NCI-H2171 (cell line): ENCODE data around the gene GPATCH4.
"Not testable (repeated sequence)": the region's sequence is repeated elsewhere in the genome, so short reads cannot be mapped to it uniquely, and the experiment has no call there.

Experiments used
- DNase-seq: peaks from one replicate; lab custom pipeline; 2025; lab: John Stamatoyannopoulos, UW

GPATCH4 gene

GRCh38 chr1:156601122-156601830 lies at the start of gene GPATCH4:
GPATCH4 (minus strand) TSS chr1:156601479.
- DNase-seq = peak; percentile 91

- no peak for DNase-seq
These were observed 47.7 kb upstream of the GPATCH4 start for GRCh38 chr1:156648951-156649350.

- no peak for DNase-seq
These were observed 47.2 kb upstream of the GPATCH4 start for GRCh38 chr1:156648496-156648895.

- no peak for DNase-seq
These were observed 46.1 kb upstream of the GPATCH4 start for GRCh38 chr1:156647351-156647750.

GRCh38 chr1:156646738-156647211 lies 45.5 kb upstream of the GPATCH4 start:
- no peak for DNase-seq

DNA sequence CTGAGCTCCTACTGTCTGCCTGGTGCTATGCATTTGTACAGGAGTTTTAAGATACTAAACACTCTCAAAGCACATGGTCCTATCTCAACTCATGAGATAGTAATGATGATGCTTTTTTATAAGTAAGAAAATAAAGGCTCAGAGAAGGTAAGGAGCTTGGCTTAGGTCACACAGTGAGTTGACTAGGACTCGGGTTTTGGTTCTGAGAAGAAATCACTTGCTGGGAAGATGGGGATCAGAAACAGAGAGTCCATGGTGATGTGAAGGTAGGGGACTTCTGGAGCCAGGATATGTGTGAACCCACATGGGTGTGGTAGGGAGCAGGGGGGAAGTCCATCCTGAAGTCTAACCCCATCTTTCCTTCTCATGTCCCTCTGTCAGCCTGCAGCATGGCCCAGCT lies 44.4 kb upstream of the GPATCH4 start:
- DNase-seq = no peak

DNA sequence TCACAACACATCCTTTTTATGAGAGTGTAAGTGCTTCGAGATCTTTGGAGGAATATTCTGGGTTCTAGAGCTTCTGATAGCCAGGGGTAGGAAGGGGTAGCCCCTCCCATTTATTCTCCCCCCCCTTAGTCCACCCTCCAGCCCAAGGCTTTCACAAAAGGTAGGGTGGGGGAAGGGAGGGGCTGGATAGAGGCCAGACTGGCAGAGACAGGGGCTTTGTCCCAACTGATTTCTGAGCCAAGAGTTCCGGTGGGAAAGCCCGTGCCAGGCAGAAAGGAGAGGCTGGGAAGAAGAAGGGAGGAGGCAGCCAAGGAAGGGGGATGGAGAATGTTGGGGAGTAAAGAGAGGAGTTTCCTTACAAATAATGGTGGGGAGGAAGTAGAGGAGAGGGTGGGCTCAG lies 43.8 kb upstream of the GPATCH4 start:
- no peak for DNase-seq

DNA sequence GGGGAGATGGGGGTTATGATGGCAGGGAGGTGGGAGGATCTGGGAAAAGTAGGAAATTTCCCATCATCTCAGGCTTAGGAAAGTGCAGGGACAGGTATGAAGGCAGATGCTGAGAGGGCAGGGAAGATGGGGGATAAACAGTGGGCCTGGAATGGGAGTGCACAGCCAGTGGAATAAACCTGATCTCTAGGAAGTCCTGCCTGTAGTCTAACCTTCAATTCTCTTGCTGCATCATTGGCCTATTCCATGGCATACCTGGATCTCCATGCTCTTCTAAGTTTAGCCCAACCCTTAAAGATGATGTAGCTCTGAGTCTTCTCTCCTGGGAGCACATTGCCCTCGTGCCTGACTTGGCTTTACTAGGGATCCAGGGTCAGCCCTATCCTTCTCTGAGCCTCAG lies 43.4 kb upstream of the GPATCH4 start:
- DNase-seq = no peak

GRCh38 chr1:156644146-156644545 lies 42.9 kb upstream of the GPATCH4 start:
- DNase-seq = no peak

GRCh38 chr1:156643778-156644092 lies 42.5 kb upstream of the GPATCH4 start:
- no peak for DNase-seq

GRCh38 chr1:156643049-156643777 lies 41.9 kb upstream of the GPATCH4 start:
- DNase-seq = no peak

DNA sequence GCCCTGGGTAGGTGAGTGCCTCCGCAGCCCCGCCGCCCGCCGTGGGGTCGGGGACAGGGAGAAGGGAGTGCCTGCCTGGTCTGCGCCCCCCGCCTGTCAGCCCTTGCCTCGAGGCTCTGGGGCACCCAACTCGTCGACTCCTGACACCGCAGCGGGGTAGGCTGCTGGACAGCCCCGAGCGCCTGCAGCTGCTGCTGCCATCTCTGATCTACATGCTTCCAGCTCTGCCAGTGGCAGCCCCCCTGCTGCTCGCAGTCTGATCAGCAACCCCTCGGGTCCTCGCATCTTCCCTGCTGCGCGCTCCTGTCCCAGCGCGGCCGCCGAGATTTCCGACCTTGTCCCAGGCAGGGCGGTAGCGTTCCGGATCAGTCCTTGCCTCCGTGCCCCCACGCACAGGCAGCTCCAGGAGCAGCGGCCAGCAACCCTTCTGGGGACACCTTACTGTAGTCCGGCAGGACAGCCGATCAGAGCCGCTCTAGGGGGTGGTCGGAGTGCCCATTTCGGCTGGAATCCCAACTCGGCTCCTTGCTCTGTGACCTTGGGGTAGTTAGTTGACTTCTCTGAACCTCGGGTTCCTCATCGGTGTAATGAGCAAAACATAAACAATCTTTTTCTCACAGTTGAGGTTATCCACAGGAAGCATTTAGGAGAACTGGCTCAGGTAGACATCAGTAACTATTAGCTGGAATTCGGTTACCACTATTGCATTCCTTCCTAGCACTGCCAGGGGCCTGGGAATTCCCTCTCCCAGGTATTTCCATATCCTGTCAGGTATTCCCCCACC lies 41.2 kb upstream of the GPATCH4 start:
- DNase-seq = no peak

DNA sequence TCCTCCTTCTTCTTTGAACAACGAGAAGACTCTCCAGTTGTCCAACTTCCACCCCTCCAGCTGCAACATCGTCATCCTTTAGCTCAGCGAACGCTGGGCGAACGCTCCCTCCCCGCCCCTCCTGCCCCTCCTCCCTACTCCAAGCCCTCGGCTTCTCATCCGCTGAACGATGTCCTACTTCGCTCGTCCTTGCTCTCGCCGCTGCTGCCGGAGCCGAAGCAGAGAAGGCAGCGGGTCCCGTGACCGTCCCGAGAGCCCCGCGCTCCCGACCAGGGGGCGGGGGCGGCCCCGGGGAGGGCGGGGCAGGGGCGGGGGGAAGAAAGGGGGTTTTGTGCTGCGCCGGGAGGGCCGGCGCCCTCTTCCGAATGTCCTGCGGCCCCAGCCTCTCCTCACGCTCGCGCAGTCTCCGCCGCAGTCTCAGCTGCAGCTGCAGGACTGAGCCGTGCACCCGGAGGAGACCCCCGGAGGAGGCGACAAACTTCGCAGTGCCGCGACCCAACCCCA lies 40.5 kb upstream of the GPATCH4 start, which contains the start of gene BCAN:
BCAN (plus strand) TSS at position 357 of the 504 bp plus-strand sequence. CDS start 3,938 bp downstream, outside the sequence.
- no peak for DNase-seq

GRCh38 chr1:156640842-156641706 lies 39.8 kb upstream of the GPATCH4 start:
- no peak for DNase-seq

DNA sequence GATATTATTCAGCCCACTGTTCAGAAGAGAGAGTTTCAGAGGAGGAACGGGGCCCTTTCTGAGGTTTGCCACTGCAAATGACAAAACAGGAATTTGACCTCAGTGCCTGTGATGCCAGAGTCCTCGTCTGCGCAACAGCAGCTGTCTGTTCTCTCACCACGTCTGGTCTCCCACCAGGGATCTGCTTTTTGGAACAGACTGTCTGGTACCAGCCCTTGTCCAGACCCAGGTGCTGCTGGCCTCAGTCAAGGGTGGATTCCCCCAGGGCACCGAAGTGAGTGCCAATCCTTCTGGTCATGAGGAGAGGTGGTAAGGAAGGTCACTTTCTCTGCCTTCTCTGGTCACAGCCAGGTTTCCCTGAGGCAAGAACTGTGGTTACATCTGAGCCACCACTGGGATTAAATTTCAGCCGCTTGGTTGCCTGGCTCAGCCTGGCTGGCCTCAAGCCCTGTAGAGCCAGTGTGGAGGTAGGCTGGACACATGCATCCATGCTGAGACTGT lies 38.4 kb upstream of the GPATCH4 start:
- no peak for DNase-seq

- DNase-seq = no peak
These were observed 37.1 kb upstream of the GPATCH4 start for GRCh38 chr1:156638189-156638985.

GRCh38 chr1:156632355-156632754 lies 31.1 kb upstream of the GPATCH4 start:
- DNase-seq = no peak

GRCh38 chr1:156631152-156631551 lies 29.9 kb upstream of the GPATCH4 start:
- not testable (repeated sequence) for DNase-seq

DNA sequence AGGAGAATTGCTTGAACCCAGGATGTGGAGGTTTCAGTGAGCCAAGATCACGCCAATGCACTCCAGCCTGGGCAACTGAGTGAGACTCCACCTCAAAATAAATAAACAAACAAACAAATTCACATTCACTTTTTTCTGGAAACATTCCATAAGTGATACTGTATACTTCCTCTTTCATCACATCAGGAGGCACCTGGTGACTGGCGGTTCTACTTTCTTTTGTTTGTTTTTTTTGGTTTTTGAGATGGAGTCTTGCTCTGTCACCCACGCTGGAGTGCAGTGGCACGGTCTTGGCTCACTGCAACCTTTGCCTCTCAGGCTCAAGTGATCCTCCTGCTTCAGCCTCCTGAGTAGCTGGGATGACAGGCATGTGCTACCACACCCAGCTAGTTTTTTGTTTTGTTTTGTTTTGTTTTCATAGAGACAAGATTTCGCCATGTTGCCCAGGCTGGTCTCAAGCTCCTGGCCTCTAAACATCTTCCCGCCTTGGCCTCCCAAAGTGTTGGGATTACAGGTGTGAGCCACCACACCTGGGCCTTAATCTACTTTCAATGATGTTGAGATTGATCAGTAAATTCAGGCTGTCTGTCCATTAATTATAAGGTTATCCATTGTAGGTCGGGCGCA lies 28.7 kb upstream of the GPATCH4 start:
- no peak for DNase-seq

DNA sequence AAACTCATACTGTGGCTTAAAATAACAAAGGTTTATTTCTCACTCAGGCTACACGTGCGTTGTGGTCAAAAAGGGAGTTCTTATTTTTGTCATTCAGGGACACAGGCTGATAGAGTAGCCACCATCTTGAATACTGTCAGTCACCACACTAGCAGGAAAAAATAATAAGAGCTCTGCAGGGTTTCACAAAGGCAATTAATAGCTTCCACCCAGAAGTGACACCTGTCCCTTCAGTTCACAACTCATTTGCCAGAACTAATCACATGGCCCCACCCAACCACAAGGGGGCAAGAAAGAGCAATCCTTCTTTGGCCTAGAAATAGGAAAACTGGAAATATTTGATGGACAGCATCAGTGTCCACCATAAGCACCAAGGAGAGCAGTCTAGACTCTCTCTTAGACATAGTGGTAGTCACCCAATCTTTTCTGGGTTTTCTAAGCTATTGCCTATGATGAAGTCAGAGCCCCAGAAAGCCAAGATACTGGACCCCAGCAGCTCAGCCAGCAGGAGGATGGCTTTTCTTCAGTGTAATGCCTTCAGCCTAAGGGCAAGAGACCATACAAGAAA lies 26.1 kb upstream of the GPATCH4 start:
- DNase-seq = peak; percentile 66
